Measurements from ENCODE around the gene SMYD4. TPM values are rescaled to one million over a fixed set of nuclear protein-coding genes. Genes with fewer than 3 reads are reported as not detected.
"Not testable (repeated sequence)": the region's sequence is repeated elsewhere in the genome, so short reads cannot be mapped to it uniquely, and the experiment has no call there.

SMYD4 gene
- total RNA-seq, 1 donor from 2014 or later = 21.8 TPM

- no peaks in the 10 kb centered on the region for H3K4me1 Mint-ChIP-seq
- intact Hi-C loops (cut with micrococcal nuclease) = loop anchor here (5.0 to 10.0 kb wide), 2 partner anchors 75 to 303 kb away; partner anchors contain the start of gene PITPNA
- no peaks in the 10 kb centered on the region for H3K9me3 Mint-ChIP-seq
- POLR2A ChIA-PET = interaction anchor here (0.6 kb wide), 1 partner anchor 10 kb away, joined by 4 read pairs; no protein-coding TSS in a partner anchor
- TF ChIP-seq, protein P1, sequence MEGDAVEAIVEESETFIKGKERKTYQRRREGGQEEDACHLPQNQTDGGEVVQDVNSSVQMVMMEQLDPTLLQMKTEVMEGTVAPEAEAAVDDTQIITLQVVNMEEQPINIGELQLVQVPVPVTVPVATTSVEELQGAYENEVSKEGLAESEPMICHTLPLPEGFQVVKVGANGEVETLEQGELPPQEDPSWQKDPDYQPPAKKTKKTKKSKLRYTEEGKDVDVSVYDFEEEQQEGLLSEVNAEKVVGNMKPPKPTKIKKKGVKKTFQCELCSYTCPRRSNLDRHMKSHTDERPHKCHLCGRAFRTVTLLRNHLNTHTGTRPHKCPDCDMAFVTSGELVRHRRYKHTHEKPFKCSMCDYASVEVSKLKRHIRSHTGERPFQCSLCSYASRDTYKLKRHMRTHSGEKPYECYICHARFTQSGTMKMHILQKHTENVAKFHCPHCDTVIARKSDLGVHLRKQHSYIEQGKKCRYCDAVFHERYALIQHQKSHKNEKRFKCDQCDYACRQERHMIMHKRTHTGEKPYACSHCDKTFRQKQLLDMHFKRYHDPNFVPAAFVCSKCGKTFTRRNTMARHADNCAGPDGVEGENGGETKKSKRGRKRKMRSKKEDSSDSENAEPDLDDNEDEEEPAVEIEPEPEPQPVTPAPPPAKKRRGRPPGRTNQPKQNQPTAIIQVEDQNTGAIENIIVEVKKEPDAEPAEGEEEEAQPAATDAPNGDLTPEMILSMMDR (IDR thresholded peaks at IDR 0.05) = no peak
- CTCF ChIA-PET = interaction anchor here (1.8 kb wide), 1 partner anchor 198 kb away, joined by 4 read pairs; no protein-coding TSS in a partner anchor
- no peak overlapping the region for H3K27ac Mint-ChIP-seq
- DNase-seq (no peak), ATAC-seq (ENCODE audit: low read depth) (no peak)
- no peaks in the 10 kb centered on the region for H3K27me3 Mint-ChIP-seq
- peaks cover 29% of the 10 kb centered on the region for H3K36me3 Mint-ChIP-seq (ENCODE audit: low read depth)
- H3K4me3 Mint-ChIP-seq = no peak overlapping the region
These were observed 37.6 kb upstream of the SMYD4 start for GRCh38 chr17:1867307-1867706.

DNA sequence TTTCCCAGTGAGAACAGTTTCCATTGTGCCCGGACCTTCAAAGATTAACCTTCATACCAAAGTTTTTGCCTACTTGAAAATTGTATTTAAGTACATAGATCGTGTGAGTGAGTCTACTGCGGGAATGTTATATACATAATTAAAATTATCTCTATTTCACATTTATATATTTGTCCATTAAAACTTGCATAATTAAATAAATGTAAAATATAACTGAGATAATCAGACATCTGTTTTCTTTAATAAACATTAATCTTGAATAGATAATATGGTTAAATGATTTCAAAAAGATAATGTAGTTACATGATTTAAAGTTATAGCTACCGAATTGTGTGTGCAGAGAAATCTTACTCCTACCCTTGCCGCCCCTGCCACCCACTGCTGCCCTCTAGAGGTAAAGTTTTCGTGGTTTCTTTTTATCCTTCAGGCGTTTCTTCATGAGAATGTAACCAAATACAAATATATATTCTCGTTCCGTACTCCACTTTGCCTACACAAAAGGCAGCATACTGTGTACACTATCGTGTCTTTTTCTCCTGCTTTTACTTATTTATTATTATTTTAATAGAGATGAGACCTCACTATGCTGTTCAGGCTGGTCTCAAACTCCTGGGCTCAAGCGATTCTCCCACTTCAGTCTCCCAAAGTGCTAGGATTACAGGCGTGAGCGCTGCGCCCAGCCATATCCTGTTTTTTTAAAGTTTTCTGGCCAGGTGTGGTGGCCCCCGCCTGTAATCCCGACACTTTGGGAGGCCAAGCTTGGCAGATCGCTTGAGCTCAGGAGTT lies 35.7 kb upstream of the SMYD4 start:
- Mint-ChIP-seq H3K27me3 (no peaks in the 10 kb centered on the region), H3K4me1 (no peaks in the 10 kb centered on the region), H3K27ac (no peak overlapping the region), H3K9me3 (no peaks in the 10 kb centered on the region), H3K4me3 (no peak overlapping the region), H3K36me3 (ENCODE audit: low read depth) (peaks cover 29% of the 10 kb centered on the region)
- intact Hi-C loops (cut with micrococcal nuclease) = loop anchor here (1.0 to 10.0 kb wide), 4 partner anchors 73 to 301 kb away; partner anchors contain the start of gene PITPNA
- ATAC-seq (ENCODE audit: low read depth) (peak; percentile 42), DNase-seq (no peak)
- ChIA-PET CTCF (interaction anchor here (0.6 to 3.9 kb wide), 17 partner anchors 9 to 417 kb away, joined by 3 to 45 read pairs (median 4); no protein-coding TSS in a partner anchor), POLR2A (interaction anchor here (0.6 to 1.6 kb wide), 4 partner anchors 144 to 202 kb away, joined by 3 to 11 read pairs (median 3); no protein-coding TSS in a partner anchor)
- TF ChIP-seq, protein P1 (IDR thresholded peaks at IDR 0.05) = peak; percentile 63

DNA sequence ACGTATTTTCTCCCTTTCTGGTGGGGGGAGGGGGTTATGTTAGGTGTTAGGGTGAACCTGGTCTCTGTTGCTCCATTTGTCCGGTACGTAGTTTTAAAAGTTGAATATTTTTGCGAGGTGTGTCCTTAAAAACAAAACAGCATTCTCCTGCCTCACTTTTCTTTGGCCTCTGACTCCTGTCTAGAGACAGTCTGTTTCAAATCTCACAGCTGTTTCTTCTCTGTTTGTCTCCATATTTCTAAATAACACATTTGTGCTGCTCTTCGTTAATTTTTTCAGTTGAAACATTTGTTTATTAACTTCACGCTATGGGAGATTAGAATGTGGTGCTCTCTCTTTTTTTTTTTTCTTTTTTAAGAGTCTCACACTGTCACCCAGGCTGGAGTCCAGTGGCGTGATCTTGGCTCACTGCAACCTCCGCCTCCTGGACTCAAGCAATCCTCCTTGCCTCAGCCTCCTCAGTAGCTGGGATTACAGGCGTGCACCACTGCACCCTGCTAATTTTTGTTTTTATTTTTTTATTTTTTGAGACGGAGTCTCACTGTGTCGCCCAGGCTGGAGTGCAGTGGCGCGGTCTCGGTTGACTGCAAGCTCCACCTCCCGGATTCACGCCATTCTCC lies 31.8 kb upstream of the SMYD4 start:
- ChIA-PET CTCF (interaction anchor here (0.6 to 1.7 kb wide), 3 partner anchors 68 to 140 kb away, joined by 4 to 9 read pairs (median 6); no protein-coding TSS in a partner anchor), POLR2A (interaction anchor here (0.7 kb wide), 1 partner anchor 27 kb away, joined by 6 read pairs; no protein-coding TSS in a partner anchor)
- Mint-ChIP-seq H3K27me3 (no peaks in the 10 kb centered on the region), H3K4me1 (no peaks in the 10 kb centered on the region), H3K36me3 (ENCODE audit: low read depth) (peaks cover 31% of the 10 kb centered on the region), H3K9me3 (no peaks in the 10 kb centered on the region), H3K27ac (no peak overlapping the region), H3K4me3 (no peak overlapping the region)
- DNase-seq (no peak), ATAC-seq (ENCODE audit: low read depth) (no peak)
- intact Hi-C loops (cut with micrococcal nuclease) = loop anchor here (10.0 kb wide), 1 partner anchor 297 kb away; the partner anchor contains the start of gene PITPNA
- TF ChIP-seq, protein P1 (IDR thresholded peaks at IDR 0.05) = no peak

- Mint-ChIP-seq H3K4me3 (no peak overlapping the region), H3K27ac (no peak overlapping the region), H3K27me3 (no peaks in the 10 kb centered on the region), H3K36me3 (ENCODE audit: low read depth) (peaks cover 35% of the 10 kb centered on the region), H3K9me3 (no peaks in the 10 kb centered on the region), H3K4me1 (no peaks in the 10 kb centered on the region)
- ChIA-PET POLR2A (no interaction called here), CTCF (interaction anchor here (0.6 to 1.7 kb wide), 3 partner anchors 67 to 139 kb away, joined by 4 to 9 read pairs (median 6); no protein-coding TSS in a partner anchor)
- DNase-seq (no peak), ATAC-seq (ENCODE audit: low read depth) (no peak)
- intact Hi-C loops (cut with micrococcal nuclease) = loop anchor here (10.0 kb wide), 1 partner anchor 296 kb away; the partner anchor contains the start of gene PITPNA
- TF ChIP-seq, protein P1 (IDR thresholded peaks at IDR 0.05) = no peak
These were observed 31.3 kb upstream of the SMYD4 start for GRCh38 chr17:1860978-1861377.

- H3K4me1 Mint-ChIP-seq; H3K9me3 Mint-ChIP-seq; H3K27me3 Mint-ChIP-seq; DNase-seq; POLR2A ChIA-PET; ATAC-seq (ENCODE audit: low read depth); intact Hi-C loops (cut with micrococcal nuclease); H3K27ac Mint-ChIP-seq; H3K4me3 Mint-ChIP-seq: not testable (repeated sequence)
- CTCF ChIA-PET = interaction anchor here (1.0 kb wide), 1 partner anchor 9 kb away, joined by 3 read pairs; no protein-coding TSS in a partner anchor
- H3K36me3 Mint-ChIP-seq (ENCODE audit: low read depth) = peaks cover 70% of the 10 kb centered on the region
These were observed 26.8 kb upstream of the SMYD4 start for GRCh38 chr17:1856462-1856861.
